Prostate gland (tissue), 2 donors: Measurements from ENCODE around the gene IGFBP2.

Experiments used
- POLR2AphosphoS5 ChIP-seq: sonication (generic); formaldehyde crosslinking; IDR thresholded peaks from one replicate; pipeline ENCODE4 v1.6.1; 2017; ENCODE audit warnings: antibody characterized with exemption
- TF ChIP-seq, protein P1 (sequence below), 4 experiments: fragments of 200-600 bp in 2 of 4; fragments of 450-650 bp in 2 of 4; sonication (generic) in 2 of 4; IDR thresholded peaks; 1 replicate in 3 of 4; 2 replicates in 1 of 4; pipeline ENCODE4 v1.5.1; 2016 to 2019; ENCODE audit warnings: antibody characterized with exemption in 4 of 4, mild to moderate bottlenecking in 2 of 4, moderate library complexity in 2 of 4

GRCh38 chr2:216694082-216694825, 61.0 kb downstream of the IGFBP2 start:
- TF ChIP-seq, protein P1, sequence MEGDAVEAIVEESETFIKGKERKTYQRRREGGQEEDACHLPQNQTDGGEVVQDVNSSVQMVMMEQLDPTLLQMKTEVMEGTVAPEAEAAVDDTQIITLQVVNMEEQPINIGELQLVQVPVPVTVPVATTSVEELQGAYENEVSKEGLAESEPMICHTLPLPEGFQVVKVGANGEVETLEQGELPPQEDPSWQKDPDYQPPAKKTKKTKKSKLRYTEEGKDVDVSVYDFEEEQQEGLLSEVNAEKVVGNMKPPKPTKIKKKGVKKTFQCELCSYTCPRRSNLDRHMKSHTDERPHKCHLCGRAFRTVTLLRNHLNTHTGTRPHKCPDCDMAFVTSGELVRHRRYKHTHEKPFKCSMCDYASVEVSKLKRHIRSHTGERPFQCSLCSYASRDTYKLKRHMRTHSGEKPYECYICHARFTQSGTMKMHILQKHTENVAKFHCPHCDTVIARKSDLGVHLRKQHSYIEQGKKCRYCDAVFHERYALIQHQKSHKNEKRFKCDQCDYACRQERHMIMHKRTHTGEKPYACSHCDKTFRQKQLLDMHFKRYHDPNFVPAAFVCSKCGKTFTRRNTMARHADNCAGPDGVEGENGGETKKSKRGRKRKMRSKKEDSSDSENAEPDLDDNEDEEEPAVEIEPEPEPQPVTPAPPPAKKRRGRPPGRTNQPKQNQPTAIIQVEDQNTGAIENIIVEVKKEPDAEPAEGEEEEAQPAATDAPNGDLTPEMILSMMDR (IDR thresholded peaks at IDR 0.05), result no peak
- TF ChIP-seq POLR2AphosphoS5, result no peak
